Measurements from ENCODE around the gene ROCK2. TPM values are rescaled to one million over a fixed set of nuclear protein-coding genes. Genes with fewer than 3 reads are reported as not detected.

ROCK2 gene
- total RNA-seq, 1 experiment from 2014 or later = 64.4 TPM

DNA sequence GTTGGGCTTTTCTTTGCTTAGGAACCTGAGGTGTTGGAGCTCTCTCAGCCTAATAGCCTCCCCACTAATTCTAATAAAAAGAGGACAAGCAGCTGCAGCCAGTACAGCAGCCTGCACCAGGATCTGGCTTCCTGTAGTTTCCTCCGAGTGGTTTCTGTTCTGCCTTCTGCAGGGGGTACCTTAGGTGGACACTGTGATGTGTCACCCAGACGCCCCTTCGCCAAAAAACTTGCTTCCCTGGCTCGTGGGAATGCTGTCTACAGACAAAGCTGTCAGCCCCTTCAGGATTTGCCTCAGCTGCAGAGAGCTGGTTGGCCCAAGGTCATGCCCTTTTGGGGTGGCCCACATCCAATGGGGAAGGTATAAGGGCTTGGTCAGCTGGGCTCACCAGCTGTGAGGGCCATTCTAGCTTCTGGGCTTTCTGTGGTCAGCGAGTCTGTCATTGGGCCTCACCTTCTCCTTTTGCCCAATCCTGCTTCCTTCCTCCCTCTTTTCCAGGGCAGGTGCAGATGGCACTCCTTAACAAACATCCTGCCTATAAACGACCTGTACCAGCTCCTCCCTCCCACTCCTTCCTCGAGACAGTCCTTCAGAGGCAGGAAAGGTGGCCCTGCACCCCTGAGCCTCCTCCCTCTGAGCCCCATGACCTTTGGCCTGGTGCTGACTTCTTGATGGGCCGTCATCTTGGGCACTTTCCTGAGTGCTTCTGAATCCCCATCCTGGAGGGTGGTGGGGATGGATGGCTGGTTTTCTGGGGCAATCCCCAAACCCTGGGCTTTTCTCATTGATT, 44.0 kb upstream of the ROCK2 start:
- intact Hi-C loops (cut with micrococcal nuclease; ENCODE audit: unreplicated experiment) = no loop called here
- ChIA-PET POLR2A (interaction anchor here (0.6 to 1.0 kb wide), 2 partner anchors 44 to 1255 kb away, joined by 3 read pairs; partner anchors contain the start of gene ROCK2), CTCF (no interaction called here)

DNA sequence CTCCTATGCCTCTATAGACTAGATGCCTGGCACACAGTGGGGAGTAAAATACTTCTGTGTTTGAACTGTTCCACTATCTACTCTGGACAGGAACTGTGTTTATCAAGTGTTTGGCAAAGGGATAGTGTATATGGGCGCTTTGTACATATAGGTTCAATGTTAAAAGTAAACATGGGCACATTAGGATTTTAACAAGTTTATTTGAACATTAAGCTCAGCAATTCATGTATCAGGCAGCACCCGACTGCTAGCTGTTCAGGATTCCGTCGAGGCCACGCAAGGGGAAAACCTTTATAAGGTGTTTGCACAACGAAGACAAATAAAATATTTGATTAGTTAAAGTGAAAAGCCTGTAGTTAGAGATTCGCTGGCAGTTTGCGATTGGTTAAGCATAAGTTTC, 43.4 kb upstream of the ROCK2 start:
- DNase-seq = peak in 1 of 2 experiments; percentile 53

More for the DNA sequence above, 44.0 kb upstream of the ROCK2 start:
- Mint-ChIP-seq H3K27me3 (ENCODE audit: insufficient read depth, unreplicated experiment) (no peaks in the 10 kb centered on the region), H3K4me1 (ENCODE audit: low read depth, unreplicated experiment) (no peaks in the 10 kb centered on the region), H3K4me3 (ENCODE audit: unreplicated experiment) (no peak overlapping the region), H3K36me3 (ENCODE audit: insufficient read depth, unreplicated experiment) (no peaks in the 10 kb centered on the region), H3K27ac (ENCODE audit: unreplicated experiment) (no peak overlapping the region), H3K9me3 (ENCODE audit: unreplicated experiment) (no peaks in the 10 kb centered on the region)
- no peaks in the 10 kb centered on the region for H3K36me3 ChIP-seq (ENCODE audit: control insufficient read depth, insufficient read depth, low read length)
- H3K9me3 ChIP-seq = no peaks in the 10 kb centered on the region
- no TSS peak for BruUV-seq (replicated peaks)
- no peak overlapping the region for H3K4me3 ChIP-seq (ENCODE audit: low read depth, low read length)
- no peaks in the 10 kb centered on the region for H3K27me3 ChIP-seq (replicated peaks; ENCODE audit: control insufficient read depth, insufficient read depth, low read length)
- no peak for DNase-seq
- H3K4me1 ChIP-seq = peaks cover 30% of the 10 kb centered on the region
- TF ChIP-seq, protein P1, sequence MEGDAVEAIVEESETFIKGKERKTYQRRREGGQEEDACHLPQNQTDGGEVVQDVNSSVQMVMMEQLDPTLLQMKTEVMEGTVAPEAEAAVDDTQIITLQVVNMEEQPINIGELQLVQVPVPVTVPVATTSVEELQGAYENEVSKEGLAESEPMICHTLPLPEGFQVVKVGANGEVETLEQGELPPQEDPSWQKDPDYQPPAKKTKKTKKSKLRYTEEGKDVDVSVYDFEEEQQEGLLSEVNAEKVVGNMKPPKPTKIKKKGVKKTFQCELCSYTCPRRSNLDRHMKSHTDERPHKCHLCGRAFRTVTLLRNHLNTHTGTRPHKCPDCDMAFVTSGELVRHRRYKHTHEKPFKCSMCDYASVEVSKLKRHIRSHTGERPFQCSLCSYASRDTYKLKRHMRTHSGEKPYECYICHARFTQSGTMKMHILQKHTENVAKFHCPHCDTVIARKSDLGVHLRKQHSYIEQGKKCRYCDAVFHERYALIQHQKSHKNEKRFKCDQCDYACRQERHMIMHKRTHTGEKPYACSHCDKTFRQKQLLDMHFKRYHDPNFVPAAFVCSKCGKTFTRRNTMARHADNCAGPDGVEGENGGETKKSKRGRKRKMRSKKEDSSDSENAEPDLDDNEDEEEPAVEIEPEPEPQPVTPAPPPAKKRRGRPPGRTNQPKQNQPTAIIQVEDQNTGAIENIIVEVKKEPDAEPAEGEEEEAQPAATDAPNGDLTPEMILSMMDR (IDR thresholded peaks at IDR 0.05; ENCODE audit: insufficient read depth in 1 of 2, low read depth in 1 of 2, low read length in 1 of 2, severe bottlenecking in 1 of 2, unreplicated experiment in 1 of 2) = no peak

DNA sequence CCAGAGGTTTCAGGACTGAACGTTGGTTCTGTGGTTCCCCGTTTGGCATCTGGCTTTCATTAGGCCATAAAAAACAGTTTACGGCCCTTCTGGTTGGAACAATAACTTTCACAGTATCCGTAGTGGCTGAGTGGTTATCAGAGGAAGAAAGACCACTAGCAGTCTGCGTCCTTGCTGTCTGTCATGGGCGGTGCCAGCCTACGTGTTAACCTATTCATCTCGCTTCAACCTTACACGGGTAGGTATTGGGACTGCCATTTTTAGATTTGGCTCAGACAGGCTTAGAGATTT, 42.6 kb upstream of the ROCK2 start:
- CTCF ChIA-PET = no interaction called here
- H3K27ac Mint-ChIP-seq (ENCODE audit: unreplicated experiment) = no peak overlapping the region

More for the DNA sequence above, 43.4 kb upstream of the ROCK2 start:
- peaks cover 30% of the 10 kb centered on the region for H3K4me1 ChIP-seq
- no peaks in the 10 kb centered on the region for H3K9me3 ChIP-seq
- intact Hi-C loops (cut with micrococcal nuclease; ENCODE audit: unreplicated experiment) = no loop called here
- H3K36me3 ChIP-seq (ENCODE audit: control insufficient read depth, insufficient read depth, low read length) = no peaks in the 10 kb centered on the region
- TF ChIP-seq, protein P1 (IDR thresholded peaks at IDR 0.05; ENCODE audit: insufficient read depth in 1 of 2, low read depth in 1 of 2, low read length in 1 of 2, severe bottlenecking in 1 of 2, unreplicated experiment in 1 of 2) = no peak
- ChIA-PET CTCF (no interaction called here), POLR2A (interaction anchor here (0.6 to 1.0 kb wide), 2 partner anchors 43 to 1255 kb away, joined by 3 read pairs; partner anchors contain the start of gene ROCK2)
- Mint-ChIP-seq H3K27ac (ENCODE audit: unreplicated experiment) (no peak overlapping the region), H3K4me3 (ENCODE audit: unreplicated experiment) (no peak overlapping the region), H3K9me3 (ENCODE audit: unreplicated experiment) (no peaks in the 10 kb centered on the region), H3K27me3 (ENCODE audit: insufficient read depth, unreplicated experiment) (no peaks in the 10 kb centered on the region), H3K36me3 (ENCODE audit: insufficient read depth, unreplicated experiment) (no peaks in the 10 kb centered on the region), H3K4me1 (ENCODE audit: low read depth, unreplicated experiment) (no peaks in the 10 kb centered on the region)
- no TSS peak for BruUV-seq (replicated peaks)
- H3K27me3 ChIP-seq (replicated peaks; ENCODE audit: control insufficient read depth, insufficient read depth, low read length) = no peaks in the 10 kb centered on the region
- H3K4me3 ChIP-seq (ENCODE audit: low read depth, low read length) = no peak overlapping the region

More for the DNA sequence above, 42.6 kb upstream of the ROCK2 start:
- Histone ChIP-seq H3K27me3 (replicated peaks; ENCODE audit: control insufficient read depth, insufficient read depth, low read length) (no peaks in the 10 kb centered on the region), H3K36me3 (ENCODE audit: control insufficient read depth, insufficient read depth, low read length) (no peaks in the 10 kb centered on the region), H3K9me3 (no peaks in the 10 kb centered on the region), H3K4me1 (peaks cover 33% of the 10 kb centered on the region), H3K4me3 (ENCODE audit: low read depth, low read length) (no peak overlapping the region)
- Mint-ChIP-seq H3K27me3 (ENCODE audit: insufficient read depth, unreplicated experiment) (no peaks in the 10 kb centered on the region), H3K9me3 (ENCODE audit: unreplicated experiment) (no peaks in the 10 kb centered on the region), H3K36me3 (ENCODE audit: insufficient read depth, unreplicated experiment) (no peaks in the 10 kb centered on the region), H3K4me1 (ENCODE audit: low read depth, unreplicated experiment) (peaks cover 7% of the 10 kb centered on the region), H3K4me3 (ENCODE audit: unreplicated experiment) (no peak overlapping the region)
- TF ChIP-seq, protein P1 (IDR thresholded peaks at IDR 0.05; ENCODE audit: insufficient read depth in 1 of 2, low read depth in 1 of 2, low read length in 1 of 2, severe bottlenecking in 1 of 2, unreplicated experiment in 1 of 2) = no peak
- POLR2A ChIA-PET = no interaction called here
- intact Hi-C loops (cut with micrococcal nuclease; ENCODE audit: unreplicated experiment) = no loop called here
- no TSS peak for BruUV-seq (replicated peaks)
- DNase-seq = no peak
